CD14-positive monocyte (primary cell): Measurements from ENCODE around the gene RNF152. TPM values are rescaled to one million over a fixed set of nuclear protein-coding genes. Genes with fewer than 3 reads are reported as not detected.

ENCODE experiments used
- DNase-seq, 3 donors: peaks; one replicate each; pipeline ENCODE4 v3.0.0-alpha.2; 2011 to 2022
- H2AFZ ChIP-seq: 2 replicates; pipeline ENCODE4 v1.6.0; 2012; ENCODE audit warnings: mild to moderate bottlenecking, low read depth, low read length, inconsistent platforms; ENCODE audit not compliant: insufficient read depth, poor library complexity, severe bottlenecking
- H3K27ac ChIP-seq, 2 donors: 1 replicate in 1 of 2; 2 replicates in 1 of 2; pipeline ENCODE4 v1.5.1; 2012 to 2013; ENCODE audit warnings: low read length in 2 of 2, control low read depth in 1 of 2, inconsistent platforms in 1 of 2, low read depth in 1 of 2, mild to moderate bottlenecking in 1 of 2
- H3K27me3 ChIP-seq, 2 donors: one replicate each; pipeline versions ENCODE4 v1.6.0 to v1.6.1; 2011 to 2013; ENCODE audit warnings: low read length in 2 of 2; ENCODE audit not compliant: control insufficient read depth in 2 of 2, insufficient read depth in 2 of 2
- H3K36me3 ChIP-seq, 2 donors: replicated peaks in 1 of 2; 1 replicate in 1 of 2; 2 replicates in 1 of 2; pipeline versions ENCODE4 v1.5.1 to v1.6.1; 2012 to 2013; ENCODE audit warnings: low read length in 2 of 2, control low read depth in 1 of 2, inconsistent platforms in 1 of 2, mild to moderate bottlenecking in 1 of 2; ENCODE audit not compliant: insufficient read depth in 2 of 2, control insufficient read depth in 1 of 2
- H3K4me1 ChIP-seq, 2 donors: 1 replicate in 1 of 2; 2 replicates in 1 of 2; pipeline versions ENCODE4 v1.5.1 to v1.6.1; 2012 to 2013; ENCODE audit warnings: low read length in 2 of 2, control low read depth in 1 of 2, inconsistent platforms in 1 of 2, mild to moderate bottlenecking in 1 of 2, moderate library complexity in 1 of 2; ENCODE audit not compliant: insufficient read depth in 2 of 2, control insufficient read depth in 1 of 2
- H3K4me2 ChIP-seq: replicated peaks from 2 replicates; pipeline ENCODE3; 2012; ENCODE audit warnings: low read length, moderate library complexity, mild to moderate bottlenecking; ENCODE audit not compliant: poor library complexity, severe bottlenecking; ENCODE audit errors: extremely low read depth
- H3K4me3 ChIP-seq, 3 experiments: fragments of 200-600 bp in 1 of 3; sonication (generic) in 1 of 3; replicated peaks in 1 of 3; 1 replicate in 2 of 3; 2 replicates in 1 of 3; pipeline ENCODE4 v1.5.1; 2011 to 2013; ENCODE audit warnings: low read length in 3 of 3, mild to moderate bottlenecking in 3 of 3, control low read depth in 2 of 3, low read depth in 2 of 3, inconsistent platforms in 1 of 3, moderate library complexity in 1 of 3
- H3K79me2 ChIP-seq: 2 replicates; pipeline ENCODE4 v1.6.0; 2012; ENCODE audit warnings: mild to moderate bottlenecking, control low read depth, inconsistent platforms, low read length, moderate library complexity; ENCODE audit not compliant: insufficient read depth
- H3K9ac ChIP-seq: 2 replicates; pipeline ENCODE4 v1.6.0; 2017; ENCODE audit warnings: low read length, mild to moderate bottlenecking; ENCODE audit not compliant: insufficient read depth, poor library complexity, severe bottlenecking
- H3K9me3 ChIP-seq, 2 donors: replicated peaks in 1 of 2; 1 replicate in 1 of 2; 2 replicates in 1 of 2; pipeline versions ENCODE4 v1.5.1 to v1.6.1; 2012 to 2013; ENCODE audit warnings: low read length in 2 of 2, control low read depth in 1 of 2; ENCODE audit not compliant: control insufficient read depth in 1 of 2, insufficient read depth in 1 of 2
- H4K20me1 ChIP-seq: 2 replicates; pipeline ENCODE4 v1.6.0; 2012; ENCODE audit warnings: mild to moderate bottlenecking, low read length, control low read depth, moderate library complexity; ENCODE audit not compliant: insufficient read depth
- H3K27ac Mint-ChIP-seq, 7 donors: one replicate each; pipeline ENCODE4 v1.8.0; 2020; ENCODE audit warnings: mild to moderate bottlenecking in 7 of 7, mixed read lengths in 7 of 7, moderate library complexity in 6 of 7, inconsistent platforms in 2 of 7
- H3K27me3 Mint-ChIP-seq, 3 donors: one replicate each; pipeline ENCODE4 v1.8.0; 2021 to 2022; ENCODE audit warnings: low read depth in 3 of 3, mild to moderate bottlenecking in 3 of 3, mixed read lengths in 3 of 3, moderate library complexity in 3 of 3, inconsistent platforms in 1 of 3
- H3K36me3 Mint-ChIP-seq, 2 donors: one replicate each; pipeline ENCODE4 v1.8.0; 2020; ENCODE audit warnings: mixed read lengths in 2 of 2, inconsistent platforms in 1 of 2, mild to moderate bottlenecking in 1 of 2
- H3K4me1 Mint-ChIP-seq: one replicate; pipeline ENCODE4 v1.8.0; 2020; ENCODE audit warnings: mild to moderate bottlenecking, mixed read lengths
- H3K4me3 Mint-ChIP-seq, 2 donors: one replicate each; pipeline ENCODE4 v1.8.0; 2020; ENCODE audit warnings: mild to moderate bottlenecking in 2 of 2, mixed read lengths in 2 of 2, moderate library complexity in 1 of 2
- H3K9me3 Mint-ChIP-seq, 7 donors: one replicate each; pipeline ENCODE4 v1.8.0; 2020 to 2022; ENCODE audit warnings: mixed read lengths in 7 of 7, mild to moderate bottlenecking in 6 of 7, moderate library complexity in 6 of 7, inconsistent platforms in 2 of 7
- CTCF ChIP-seq: fragments of 200-600 bp; IDR thresholded peaks from one replicate; pipeline ENCODE4 v1.8.0; 2022; ENCODE audit warnings: antibody characterized with exemption, mild to moderate bottlenecking
- WGBS: methylation state at CpG from one replicate; pipeline ENCODE4 v1.1.5; 2013; ENCODE audit warnings: missing lambda C conversion rate; ENCODE audit not compliant: insufficient coverage; 5-methylcytosine and 5-hydroxymethylcytosine counted together
- intact Hi-C, 2 donors: fragments of 100-400 bp; cut with micrococcal nuclease; formaldehyde crosslinking; loops; one replicate each; pipeline versions ENCODE4 v1.15.0 to v1.15.1; 2023
- polyA plus RNA-seq, 3 donors: library from polyadenylated mRNA; depleted of rRNA in 1 of 3; unstranded in 2 of 3; stranded (reverse) in 1 of 3; fragments of 300-500 nt in 2 of 3; fragments of >200 nt in 1 of 3; fragmentation: Illumina TruSeq in 2 of 3; gene quantifications; 1 replicate in 2 of 3; 2 replicates in 1 of 3; pipeline ENCODE4 v1.2.3, GENCODE V29; 2012 to 2021

The RNF152 gene
- polyA plus RNA-seq, 3 donors = 0.03 to 0.54 (median 0.45) TPM

- DNase-seq = no peak
- Histone ChIP-seq H3K4me2 (no peak overlapping the region), H2AFZ (no peak overlapping the region), H3K79me2 (no peaks in the 10 kb centered on the region), H3K9me3 (no peaks in the 10 kb centered on the region), H3K27ac (no peak overlapping the region), H4K20me1 (no peaks in the 10 kb centered on the region), H3K4me1 (no peaks in the 10 kb centered on the region), H3K27me3 (peaks cover 2 to 5% of the 10 kb centered on the region in 2 donors), H3K9ac (no peak overlapping the region), H3K36me3 (no peaks in the 10 kb centered on the region), H3K4me3 (no peak overlapping the region)
- no peak for TF ChIP-seq CTCF
- intact Hi-C loops = no loop called here
- H3K9me3 Mint-ChIP-seq = peaks cover 0 to 2% (median 0%) of the 10 kb centered on the region in 7 donors
- H3K4me1 Mint-ChIP-seq = no peaks in the 10 kb centered on the region
- no peaks in the 10 kb centered on the region for H3K36me3 Mint-ChIP-seq
- no peak overlapping the region for H3K27ac Mint-ChIP-seq
- WGBS = 95% methylated on average over 2 of the region's 3 CpGs
- H3K4me3 Mint-ChIP-seq = no peak overlapping the region
- H3K27me3 Mint-ChIP-seq = peaks cover 4 to 22% (median 8%) of the 10 kb centered on the region in 3 donors
These were observed 39.0 kb downstream of the RNF152 start for GRCh38 chr18:61853855-61854254.

- Histone ChIP-seq H3K27ac (no peak overlapping the region), H3K9me3 (no peaks in the 10 kb centered on the region), H3K4me3 (no peak overlapping the region), H3K4me2 (no peak overlapping the region), H3K36me3 (no peaks in the 10 kb centered on the region), H3K79me2 (no peaks in the 10 kb centered on the region), H3K27me3 (peaks cover 2 to 7% of the 10 kb centered on the region in 2 donors), H4K20me1 (no peaks in the 10 kb centered on the region), H3K9ac (no peak overlapping the region), H3K4me1 (no peaks in the 10 kb centered on the region), H2AFZ (no peak overlapping the region)
- Mint-ChIP-seq H3K4me1 (no peaks in the 10 kb centered on the region), H3K9me3 (peaks cover 0 to 2% (median 0%) of the 10 kb centered on the region in 7 donors), H3K27me3 (peaks cover 4 to 23% (median 15%) of the 10 kb centered on the region in 3 donors), H3K36me3 (no peaks in the 10 kb centered on the region), H3K4me3 (no peak overlapping the region), H3K27ac (no peak overlapping the region)
- TF ChIP-seq CTCF = no peak
- DNase-seq = no peak
- no CpG with 5 or more reads among the region's 1 CpG for WGBS
- intact Hi-C loops = no loop called here
These were observed 40.3 kb downstream of the RNF152 start for GRCh38 chr18:61852496-61852895.
